ENCODE data around the gene MS4A10.
"Not testable (repeated sequence)": the region's sequence is repeated elsewhere in the genome, so short reads cannot be mapped to it uniquely, and the experiment has no call there.

DNA sequence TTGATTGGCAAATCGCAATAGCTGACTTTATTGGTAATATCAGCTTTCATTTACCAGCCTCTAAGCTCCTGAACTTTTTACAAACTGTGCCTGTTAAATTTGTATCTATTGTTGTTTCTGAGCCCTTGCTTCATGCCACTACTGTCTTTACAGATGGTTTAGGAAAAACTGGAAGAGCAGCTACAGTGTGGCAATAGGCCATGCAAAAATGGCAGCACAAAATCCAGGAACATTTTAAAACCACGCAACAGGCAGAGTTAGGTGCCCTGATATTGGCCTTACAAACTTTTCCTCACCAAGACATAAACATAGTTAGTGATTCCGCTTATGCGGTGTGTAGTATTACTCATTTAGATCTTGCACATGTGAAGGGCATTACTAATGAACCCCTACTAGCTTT, 26.5 kb upstream of the MS4A10 start:
- TF ChIP-seq, protein P1, sequence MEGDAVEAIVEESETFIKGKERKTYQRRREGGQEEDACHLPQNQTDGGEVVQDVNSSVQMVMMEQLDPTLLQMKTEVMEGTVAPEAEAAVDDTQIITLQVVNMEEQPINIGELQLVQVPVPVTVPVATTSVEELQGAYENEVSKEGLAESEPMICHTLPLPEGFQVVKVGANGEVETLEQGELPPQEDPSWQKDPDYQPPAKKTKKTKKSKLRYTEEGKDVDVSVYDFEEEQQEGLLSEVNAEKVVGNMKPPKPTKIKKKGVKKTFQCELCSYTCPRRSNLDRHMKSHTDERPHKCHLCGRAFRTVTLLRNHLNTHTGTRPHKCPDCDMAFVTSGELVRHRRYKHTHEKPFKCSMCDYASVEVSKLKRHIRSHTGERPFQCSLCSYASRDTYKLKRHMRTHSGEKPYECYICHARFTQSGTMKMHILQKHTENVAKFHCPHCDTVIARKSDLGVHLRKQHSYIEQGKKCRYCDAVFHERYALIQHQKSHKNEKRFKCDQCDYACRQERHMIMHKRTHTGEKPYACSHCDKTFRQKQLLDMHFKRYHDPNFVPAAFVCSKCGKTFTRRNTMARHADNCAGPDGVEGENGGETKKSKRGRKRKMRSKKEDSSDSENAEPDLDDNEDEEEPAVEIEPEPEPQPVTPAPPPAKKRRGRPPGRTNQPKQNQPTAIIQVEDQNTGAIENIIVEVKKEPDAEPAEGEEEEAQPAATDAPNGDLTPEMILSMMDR (IDR thresholded peaks at IDR 0.05), result not testable (repeated sequence)
- not testable (repeated sequence) for TF ChIP-seq EZH2 (IDR thresholded peaks at IDR 0.05; ENCODE audit: borderline replicate concordance, insufficient read depth, low read depth, low read length, poor library complexity, severe bottlenecking)

All from B cell (primary cell).